ENCODE data around the gene ORC6.

GRCh38 chr16:46746821-46747776, 57.6 kb downstream of the ORC6 start:
- no peak for TF ChIP-seq CTCF (IDR thresholded peaks at IDR 0.05)
- TF ChIP-seq POLR2A (IDR thresholded peaks at IDR 0.05), result no peak
